Stimulated activated CD4-positive, alpha-beta T cell treated with anti-CD3 and anti-CD28 coated beads, TNF-alpha, amount 100 ng/mL, for 24 hours (primary cell): Measurements from ENCODE around the gene MVD.
A peak's percentile ranks its signal among the peaks of the same experiment; 100 is the strongest.

Source experiments
- DNase-seq, 3 experiments: peaks; one replicate each; pipeline ENCODE4 v3.0.0-alpha.2; 2020; ENCODE audit warnings: low read depth in 3 of 3

Gene MVD

GRCh38 chr16:88640498-88641247 is 22.2 kb downstream of the MVD start:
- no peak for DNase-seq

- DNase-seq: no peak
These were observed 22.8 kb downstream of the MVD start for GRCh38 chr16:88640039-88640495.

GRCh38 chr16:88639231-88640038 is 23.5 kb downstream of the MVD start:
- DNase-seq: no peak

- no peak for DNase-seq
These were observed 24.3 kb downstream of the MVD start, which contains the start of gene IL17C for GRCh38 chr16:88638323-88639230. Gene IL17C (plus strand): TSS chr16:88638572. CDS start chr16:88638642, 70 bp downstream.

- DNase-seq: no peak
These were observed 26.2 kb downstream of the MVD start for GRCh38 chr16:88636488-88637265.

GRCh38 chr16:88635671-88636319 is 27.1 kb downstream of the MVD start:
- DNase-seq: no peak

GRCh38 chr16:88634994-88635670 is 27.8 kb downstream of the MVD start:
- DNase-seq: no peak

GRCh38 chr16:88634141-88634993 is 28.5 kb downstream of the MVD start:
- DNase-seq: peak in 1 of 3 experiments; percentile 52

- peak in 1 of 3 experiments; percentile 59 for DNase-seq
These were observed 29.2 kb downstream of the MVD start for GRCh38 chr16:88633684-88634140.

- DNase-seq: no peak
These were observed 30.3 kb downstream of the MVD start for GRCh38 chr16:88632587-88632930.

GRCh38 chr16:88631920-88632586 is 30.8 kb downstream of the MVD start:
- no peak for DNase-seq

- no peak for DNase-seq
These were observed 31.5 kb downstream of the MVD start for GRCh38 chr16:88631384-88631783.

- no peak for DNase-seq
These were observed 31.9 kb downstream of the MVD start for GRCh38 chr16:88630941-88631340.

- no peak for DNase-seq
These were observed 32.5 kb downstream of the MVD start for GRCh38 chr16:88630433-88630832.

- DNase-seq: no peak
These were observed 33.1 kb downstream of the MVD start for GRCh38 chr16:88629835-88630234.

GRCh38 chr16:88628512-88628974 is 34.3 kb downstream of the MVD start:
- DNase-seq: no peak

- DNase-seq: no peak
These were observed 35.1 kb downstream of the MVD start for GRCh38 chr16:88627531-88628411.
